ENCODE results near the gene MARVELD2.
"Not testable (repeated sequence)": the region's sequence is repeated elsewhere in the genome, so short reads cannot be mapped to it uniquely, and the experiment has no call there.

DNA sequence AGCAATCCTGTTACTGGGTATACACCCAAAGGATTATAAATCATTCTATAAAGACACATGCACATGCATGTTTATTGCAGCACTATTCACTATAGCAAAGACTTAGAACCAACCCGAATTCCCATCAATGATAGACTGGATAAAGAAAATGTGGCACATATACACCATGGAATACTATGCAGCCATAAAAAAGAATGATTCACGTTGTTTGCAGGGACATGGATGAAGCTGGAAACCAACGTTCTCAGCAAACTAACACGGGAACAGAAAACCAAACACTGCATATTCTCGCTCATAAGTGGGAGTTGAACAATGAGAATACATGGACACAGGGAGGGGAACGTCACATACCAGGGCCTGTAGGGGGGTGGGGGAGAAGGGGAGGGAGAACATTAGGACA lies 56.6 kb downstream of the MARVELD2 start:
- TF ChIP-seq, protein P1, sequence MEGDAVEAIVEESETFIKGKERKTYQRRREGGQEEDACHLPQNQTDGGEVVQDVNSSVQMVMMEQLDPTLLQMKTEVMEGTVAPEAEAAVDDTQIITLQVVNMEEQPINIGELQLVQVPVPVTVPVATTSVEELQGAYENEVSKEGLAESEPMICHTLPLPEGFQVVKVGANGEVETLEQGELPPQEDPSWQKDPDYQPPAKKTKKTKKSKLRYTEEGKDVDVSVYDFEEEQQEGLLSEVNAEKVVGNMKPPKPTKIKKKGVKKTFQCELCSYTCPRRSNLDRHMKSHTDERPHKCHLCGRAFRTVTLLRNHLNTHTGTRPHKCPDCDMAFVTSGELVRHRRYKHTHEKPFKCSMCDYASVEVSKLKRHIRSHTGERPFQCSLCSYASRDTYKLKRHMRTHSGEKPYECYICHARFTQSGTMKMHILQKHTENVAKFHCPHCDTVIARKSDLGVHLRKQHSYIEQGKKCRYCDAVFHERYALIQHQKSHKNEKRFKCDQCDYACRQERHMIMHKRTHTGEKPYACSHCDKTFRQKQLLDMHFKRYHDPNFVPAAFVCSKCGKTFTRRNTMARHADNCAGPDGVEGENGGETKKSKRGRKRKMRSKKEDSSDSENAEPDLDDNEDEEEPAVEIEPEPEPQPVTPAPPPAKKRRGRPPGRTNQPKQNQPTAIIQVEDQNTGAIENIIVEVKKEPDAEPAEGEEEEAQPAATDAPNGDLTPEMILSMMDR (IDR thresholded peaks at IDR 0.05): not testable (repeated sequence)
- not testable (repeated sequence) for TF ChIP-seq POLR2A (IDR thresholded peaks at IDR 0.05)

Measured in ovary (tissue), 3 donors.